Measurements from ENCODE around the gene NEO1.
A peak's percentile ranks its signal among the peaks of the same experiment; 100 is the strongest.
"Not testable (repeated sequence)": the region's sequence is repeated elsewhere in the genome, so short reads cannot be mapped to it uniquely, and the experiment has no call there.

NEO1 gene

DNA sequence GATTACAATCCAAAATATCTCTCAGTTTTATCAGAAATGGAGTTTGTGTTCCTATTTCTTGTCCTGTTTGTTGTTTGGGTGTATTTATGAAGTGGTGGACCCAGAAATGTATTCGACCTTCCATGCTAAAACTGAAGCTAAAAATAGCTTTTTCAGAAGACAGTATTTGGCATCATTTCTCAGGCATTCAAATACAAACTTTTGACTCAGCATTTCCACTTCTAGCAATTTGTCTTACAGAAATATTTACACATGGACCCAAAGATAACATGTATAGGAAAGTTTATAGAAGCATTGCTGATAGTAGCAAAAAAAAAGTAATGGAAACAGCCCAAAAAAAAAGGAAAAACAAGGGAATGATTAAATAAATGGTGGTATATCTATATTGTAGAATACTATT, 160.2 kb downstream of the NEO1 start:
- no peak for DNase-seq

DNA sequence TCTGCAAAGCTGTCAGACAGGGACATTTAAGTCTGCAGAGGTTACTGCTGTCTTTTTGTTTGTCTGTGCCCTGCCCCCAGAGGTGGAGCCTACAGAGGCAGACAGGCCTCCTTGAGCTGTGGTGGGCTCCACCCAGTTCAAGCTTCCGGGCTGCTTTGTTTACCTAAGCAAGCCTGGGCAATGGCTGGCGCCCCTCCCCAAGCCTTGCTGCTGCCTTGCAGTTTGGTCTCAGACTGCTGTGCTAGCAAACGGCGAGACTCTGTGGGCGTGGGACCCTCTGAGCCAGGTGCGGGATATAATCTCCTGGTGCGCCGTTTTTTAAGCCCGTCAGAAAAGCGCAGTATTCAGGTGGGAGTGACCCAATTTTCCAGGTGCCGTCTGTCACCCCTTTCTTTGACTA, 169.2 kb downstream of the NEO1 start:
- DNase-seq = not testable (repeated sequence)

DNA sequence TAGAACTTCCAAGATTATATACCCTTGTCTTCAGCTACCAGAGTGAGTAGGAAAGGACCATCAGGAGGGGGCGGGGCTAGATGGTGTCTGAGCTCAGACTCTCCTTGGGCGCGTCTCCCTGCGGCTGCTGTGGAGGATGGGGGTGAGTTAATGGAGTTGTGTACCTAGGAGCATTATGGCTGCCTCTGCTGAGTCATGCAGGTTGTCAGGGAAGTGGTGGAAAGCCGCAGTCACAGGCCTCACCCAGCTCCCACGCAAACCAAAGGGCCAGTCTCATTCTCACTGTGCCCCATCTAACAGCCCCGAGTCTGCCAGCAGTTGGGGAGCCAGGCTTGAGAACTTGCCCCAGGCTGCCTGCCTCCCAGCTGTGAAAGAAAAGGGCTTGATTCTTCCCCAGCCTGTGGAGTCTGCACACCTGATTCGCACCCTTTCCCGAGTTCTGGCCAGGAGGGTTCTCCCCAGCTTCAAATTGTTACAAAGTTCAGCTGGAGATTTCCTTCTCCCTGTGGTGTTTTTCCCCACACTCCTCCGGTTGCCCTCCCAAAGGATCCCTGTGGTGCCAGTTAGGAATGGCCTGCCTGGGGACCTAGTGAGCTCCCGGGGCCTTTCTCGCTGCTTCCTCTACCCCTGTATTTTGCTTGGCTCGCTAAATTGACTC, 173.2 kb downstream of the NEO1 start:
- no peak for DNase-seq

DNA sequence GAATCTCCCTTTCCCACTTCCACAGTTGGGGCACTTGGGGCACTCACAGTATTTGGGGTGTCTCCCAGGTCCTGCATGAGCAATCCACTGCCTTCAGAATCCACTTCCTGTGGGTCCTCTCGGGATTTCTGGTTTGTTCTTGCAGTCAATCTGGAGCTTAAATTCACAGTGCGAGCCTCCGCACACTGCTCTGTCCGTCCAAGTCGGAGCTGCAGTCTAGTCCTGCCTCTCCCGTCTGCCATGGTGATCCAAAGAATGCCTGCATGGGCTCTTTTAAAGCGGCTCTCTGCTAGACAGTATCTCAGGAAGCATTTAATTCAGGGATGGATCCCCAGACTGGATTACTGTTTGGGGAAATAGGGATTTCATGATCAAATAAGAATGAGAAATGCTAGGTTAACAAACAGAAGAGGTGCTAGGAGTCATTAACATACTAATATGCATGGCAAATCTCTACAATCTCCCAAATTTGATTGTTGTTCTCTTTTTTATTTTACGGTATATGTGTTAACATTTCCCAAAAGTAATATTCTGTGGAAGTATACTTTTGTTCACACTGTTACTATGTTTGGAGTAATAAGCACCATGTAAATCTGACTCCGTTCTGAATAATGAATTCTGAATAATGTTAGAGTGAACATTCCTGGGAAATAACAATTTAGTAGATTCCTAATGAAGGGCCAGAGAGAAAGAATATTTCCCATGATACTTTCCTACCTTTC, 174.0 kb downstream of the NEO1 start:
- no peak for DNase-seq

DNA sequence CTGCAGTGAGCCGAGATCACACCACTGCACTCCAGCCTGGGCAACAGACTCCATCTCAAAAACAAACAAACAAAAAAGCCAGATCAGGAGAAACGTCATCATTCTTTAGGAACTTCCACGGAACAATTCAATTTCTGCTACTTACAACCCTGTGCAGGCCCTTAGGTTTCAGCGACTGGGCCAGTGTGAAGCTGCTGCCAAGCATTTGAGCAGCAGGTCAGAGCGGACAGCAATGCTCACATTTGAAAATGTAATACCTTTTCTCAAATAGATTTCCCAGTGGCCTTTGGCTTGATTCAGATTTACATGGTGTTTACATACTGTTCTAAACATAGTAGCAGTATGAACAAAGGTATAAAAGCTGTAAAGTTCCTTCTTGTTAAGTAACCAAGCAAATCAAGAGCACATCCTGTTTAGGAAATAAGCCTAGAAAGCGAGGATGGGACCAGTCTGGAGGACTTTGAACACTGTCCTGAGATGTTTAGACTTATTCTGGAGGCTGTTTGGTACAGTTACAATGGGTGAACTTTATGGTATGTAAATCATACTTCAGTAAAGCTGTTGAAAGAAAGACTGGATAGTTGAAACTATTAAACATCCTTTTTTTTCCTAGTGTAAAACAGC, 175.3 kb downstream of the NEO1 start:
- no peak for DNase-seq

DNA sequence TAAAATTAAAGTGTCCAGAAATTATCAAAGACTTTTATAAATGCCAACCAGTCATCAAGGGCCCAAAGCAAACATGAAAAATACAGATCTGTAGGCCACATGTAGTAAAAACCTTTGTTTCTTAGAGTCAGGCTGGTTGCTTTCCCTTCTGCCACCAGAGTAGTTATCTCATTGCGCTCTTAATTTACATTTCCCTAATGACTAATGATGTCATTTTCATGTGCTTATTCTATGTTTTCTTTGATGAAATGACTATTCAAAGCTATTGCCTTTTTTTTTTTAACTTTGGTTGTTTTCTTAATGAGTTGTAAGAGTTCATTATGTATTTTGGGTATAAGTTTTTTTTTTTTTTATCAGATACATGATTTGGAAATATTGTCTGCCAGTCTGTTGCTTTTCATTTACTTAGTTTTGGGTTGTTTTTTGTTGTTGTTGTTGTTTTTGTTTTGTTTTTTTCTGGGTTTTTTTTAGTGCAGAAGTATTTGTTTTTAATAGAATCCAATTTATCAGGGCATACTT, 175.9 kb downstream of the NEO1 start:
- no peak for DNase-seq

DNA sequence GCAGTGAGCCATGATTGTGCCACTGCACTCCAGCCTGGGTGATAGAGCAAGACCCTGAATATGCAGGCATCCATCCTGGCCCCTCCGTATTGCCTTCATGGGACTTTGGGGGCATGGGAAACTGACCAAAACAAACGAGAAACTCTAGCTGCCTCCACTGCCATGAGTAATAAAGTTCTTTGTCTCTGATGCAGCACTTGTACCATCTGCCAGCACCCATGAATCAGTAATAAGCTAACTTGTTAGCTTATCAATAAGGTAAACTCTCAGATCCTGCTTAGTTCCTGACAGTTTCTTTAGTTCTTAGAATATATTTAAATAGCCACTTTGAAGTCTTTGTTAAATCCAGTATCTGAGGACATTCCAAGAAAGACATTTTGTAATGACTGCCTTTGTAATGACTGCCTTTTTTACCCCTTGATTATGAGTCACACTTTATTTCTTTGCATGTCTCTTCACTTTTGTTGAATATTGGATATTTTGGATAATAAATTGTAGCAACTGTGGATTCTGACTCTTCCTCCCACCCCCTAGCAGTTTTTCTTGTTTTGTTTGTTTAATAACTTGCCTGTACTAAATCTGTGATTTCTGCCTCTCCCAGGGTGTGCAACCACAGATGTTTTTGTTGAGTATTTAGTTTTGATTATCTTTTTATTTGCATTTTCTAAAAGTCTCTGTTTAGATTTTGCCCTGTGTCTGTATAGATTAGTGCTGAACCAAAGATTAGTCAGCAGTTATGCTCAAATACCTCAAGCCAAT, 179.6 kb downstream of the NEO1 start:
- no peak for DNase-seq

DNA sequence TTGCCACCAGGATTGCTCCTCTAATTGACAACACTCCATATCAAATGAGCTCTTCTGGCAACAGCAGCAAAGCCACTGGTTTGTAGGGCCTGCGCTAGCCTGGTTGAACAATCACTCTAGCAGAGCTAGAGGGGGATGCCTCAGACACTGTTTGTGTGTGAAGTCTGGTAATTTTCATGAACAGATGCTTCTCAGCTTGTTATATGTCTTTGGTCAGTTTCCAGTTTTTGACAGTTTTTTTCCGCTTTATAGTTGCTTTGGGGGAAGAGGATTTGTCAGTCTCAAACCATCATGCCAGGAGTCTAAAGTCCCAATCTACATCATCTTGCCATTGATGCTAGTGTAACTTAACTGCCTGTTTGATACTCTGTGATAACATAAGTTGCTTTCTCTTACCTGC, 180.5 kb downstream of the NEO1 start:
- no peak for DNase-seq

DNA sequence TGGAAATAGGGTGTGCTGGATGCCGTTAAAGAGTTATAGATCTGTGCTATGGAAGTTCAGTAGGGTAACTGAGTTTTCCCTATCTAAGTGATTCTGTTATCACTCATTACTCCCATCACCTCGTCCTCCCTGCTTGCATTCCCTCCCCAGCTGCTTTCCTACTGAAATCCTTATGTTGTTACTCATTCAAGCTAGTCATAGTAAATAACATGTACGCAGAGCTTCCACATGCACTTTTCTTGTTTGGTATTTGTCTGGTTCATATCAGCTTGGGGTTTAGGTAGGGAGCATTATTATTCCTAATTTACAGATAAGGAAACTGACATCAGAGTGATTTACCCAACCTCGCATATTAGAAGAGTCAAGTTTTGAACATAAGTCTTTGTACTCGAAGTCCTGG, 181.4 kb downstream of the NEO1 start:
- DNase-seq = no peak

DNA sequence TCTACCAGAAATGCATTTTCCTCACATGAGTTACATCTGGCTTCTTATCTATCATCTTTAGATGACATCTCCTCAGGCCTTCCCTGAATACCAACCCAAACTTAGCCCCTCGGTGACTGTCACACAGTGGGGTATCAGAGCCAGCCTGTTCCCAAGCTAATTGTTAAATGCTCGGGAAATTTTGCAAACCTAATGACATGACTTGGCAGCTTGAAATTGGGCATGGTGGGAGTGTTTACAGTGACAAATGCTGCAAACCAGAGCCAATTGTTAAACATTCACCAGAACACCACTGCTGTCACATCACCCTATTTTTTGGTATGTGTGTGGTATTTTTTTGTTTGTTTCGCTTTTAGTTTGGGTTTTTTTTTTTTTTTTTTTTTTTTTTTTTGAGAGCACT, 185.6 kb downstream of the NEO1 start:
- no peak for DNase-seq

DNA sequence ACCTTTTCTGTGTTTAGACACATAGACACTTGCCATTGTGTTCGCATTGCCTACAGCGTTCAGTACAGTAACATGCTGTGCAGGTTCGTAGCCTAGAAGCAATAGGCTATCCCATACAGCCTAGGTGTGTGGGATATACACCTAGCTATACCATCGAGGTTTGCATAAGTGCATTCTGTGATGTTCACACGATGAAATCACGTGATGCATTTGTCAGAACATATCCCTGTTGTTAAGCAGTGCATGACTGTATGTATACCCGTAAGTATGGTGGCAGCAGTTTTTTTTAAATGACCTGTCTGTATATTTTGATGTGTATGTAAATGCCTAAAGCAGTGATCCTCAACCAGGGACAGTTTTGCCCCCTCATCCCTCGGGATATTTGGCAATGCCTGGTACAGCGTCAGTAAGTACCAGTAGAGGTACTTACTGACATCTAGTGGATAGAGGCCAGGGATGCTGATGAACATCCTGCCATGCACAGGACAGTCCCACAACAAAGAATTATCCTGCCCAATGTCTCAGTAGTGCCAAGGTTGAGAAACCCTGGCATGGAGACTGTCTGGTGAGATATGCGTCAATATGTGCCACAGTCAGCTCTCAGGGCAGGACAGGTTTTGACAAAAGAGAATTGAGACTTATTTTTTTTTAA, 187.4 kb downstream of the NEO1 start:
- DNase-seq = no peak

DNA sequence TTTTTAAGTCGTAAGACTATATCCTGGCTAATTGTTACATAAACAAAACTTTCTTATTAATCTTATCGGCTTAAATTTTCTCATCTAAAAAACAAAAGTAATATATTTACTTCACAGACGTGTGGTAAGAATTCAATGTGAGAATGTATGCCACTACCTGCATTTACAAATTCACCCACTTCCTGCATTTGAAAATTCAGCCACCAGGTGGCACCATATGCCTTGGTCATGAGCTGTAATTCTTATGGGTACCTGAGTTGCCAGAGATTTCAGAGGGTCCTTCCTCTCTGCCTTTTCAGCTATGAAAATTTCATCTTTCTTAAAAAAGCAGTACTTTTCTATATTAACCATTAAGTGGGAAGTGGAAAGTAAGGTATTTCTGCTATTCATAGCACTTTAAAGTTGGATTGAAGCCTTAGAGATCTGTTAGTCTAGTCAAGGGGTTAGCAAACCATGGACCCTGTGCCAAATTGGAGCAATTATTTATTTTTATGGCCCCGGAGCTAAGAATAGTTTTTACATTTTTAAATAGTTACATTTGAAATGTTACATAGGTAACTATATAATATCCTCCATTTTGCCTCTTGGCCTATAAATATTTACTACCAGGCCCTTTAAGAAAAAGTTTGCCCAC, 188.7 kb downstream of the NEO1 start:
- DNase-seq = peak in 1 of 2 donors; percentile 4

DNA sequence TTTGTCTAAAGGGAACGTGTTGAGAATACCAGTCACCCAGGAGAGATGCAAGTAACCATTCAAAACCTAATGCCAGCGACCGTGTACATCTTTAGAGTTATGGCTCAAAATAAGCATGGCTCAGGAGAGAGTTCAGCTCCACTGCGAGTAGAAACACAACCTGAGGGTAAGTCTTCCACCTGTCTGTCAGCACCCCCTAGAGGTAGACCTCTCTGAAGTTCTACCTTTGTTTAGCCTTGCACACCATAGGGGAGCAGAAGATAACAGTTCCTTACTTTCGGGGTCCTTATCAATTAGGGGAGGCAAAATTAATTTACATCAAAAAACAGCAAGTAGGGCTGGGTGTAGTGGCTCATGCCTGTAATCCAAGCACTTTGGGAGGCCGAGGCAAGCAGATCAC, 192.1 kb downstream of the NEO1 start:
- no peak for DNase-seq

DNA sequence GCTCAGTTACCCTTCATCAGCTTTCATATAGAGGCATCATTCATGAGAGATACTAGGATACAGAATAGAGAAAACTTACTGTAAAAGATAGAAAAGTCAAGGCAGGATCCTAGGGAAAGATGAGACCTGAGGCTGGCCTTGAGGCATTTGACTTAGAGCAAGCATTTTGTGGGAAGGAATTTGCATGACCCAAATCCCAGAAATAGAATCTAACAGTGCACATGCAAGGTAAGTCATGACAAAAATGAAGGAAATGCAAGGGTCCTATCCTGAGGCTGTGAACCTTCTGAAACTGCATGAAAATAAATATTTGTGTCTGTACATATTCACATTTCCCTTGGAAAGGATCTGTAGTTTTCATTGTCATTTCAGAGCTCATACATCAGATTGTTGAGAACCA, 194.2 kb downstream of the NEO1 start:
- DNase-seq = no peak

DNA sequence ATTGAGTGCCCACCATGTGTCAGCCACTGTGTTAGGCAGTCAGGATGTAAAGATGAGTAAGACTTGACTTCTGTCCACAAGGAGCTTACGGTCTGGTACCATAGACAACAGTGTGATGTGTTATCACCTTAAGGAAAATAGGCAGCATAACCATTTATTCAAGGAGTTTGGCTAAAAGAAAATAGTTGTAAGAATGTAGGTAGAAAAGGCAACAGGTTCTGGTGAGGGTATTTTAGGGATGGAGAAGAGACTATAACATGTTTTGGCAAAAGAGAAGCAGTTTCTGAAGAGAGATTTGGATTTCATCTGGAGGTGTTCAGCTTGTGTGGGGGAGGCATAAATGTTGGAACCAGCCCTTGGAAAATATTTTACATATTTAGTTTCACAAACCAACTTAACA, 194.6 kb downstream of the NEO1 start:
- no peak for DNase-seq

DNA sequence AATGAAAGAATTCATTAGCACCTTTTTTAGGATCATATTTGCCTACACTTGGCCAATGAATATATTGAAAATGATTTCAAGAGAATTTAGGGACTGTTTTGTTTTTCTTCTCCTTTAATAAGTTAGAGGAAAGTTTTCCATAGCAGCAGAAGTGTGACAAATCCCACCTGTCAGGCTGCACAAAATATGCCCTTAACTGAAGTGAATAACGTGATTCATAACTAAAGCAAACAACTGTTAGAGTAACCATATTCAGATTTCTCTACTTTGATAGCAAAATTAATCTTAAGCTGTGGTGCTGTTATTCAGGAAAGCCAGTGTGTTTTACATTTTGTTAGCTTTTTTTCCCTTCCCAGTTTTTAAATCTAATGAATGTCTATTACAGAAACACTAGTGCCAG, 195.1 kb downstream of the NEO1 start:
- DNase-seq = no peak

DNA sequence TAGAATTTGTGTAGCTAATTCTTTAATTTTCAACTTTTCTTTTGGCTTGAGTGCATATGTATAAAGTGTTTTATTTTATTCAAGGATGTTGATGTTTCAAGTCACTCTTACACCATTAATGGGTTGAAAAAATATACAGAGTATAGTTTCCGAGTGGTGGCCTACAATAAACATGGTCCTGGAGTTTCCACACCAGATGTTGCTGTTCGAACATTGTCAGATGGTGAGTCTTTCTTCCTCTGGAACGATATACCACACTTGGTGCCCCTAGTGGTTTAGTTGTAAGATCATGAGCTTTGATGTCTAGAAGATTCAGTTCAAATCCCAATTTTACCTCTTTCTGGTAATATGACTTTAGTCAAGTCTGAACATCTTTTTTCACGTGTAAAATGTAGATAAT, 197.2 kb downstream of the NEO1 start:
- DNase-seq = no peak

DNA sequence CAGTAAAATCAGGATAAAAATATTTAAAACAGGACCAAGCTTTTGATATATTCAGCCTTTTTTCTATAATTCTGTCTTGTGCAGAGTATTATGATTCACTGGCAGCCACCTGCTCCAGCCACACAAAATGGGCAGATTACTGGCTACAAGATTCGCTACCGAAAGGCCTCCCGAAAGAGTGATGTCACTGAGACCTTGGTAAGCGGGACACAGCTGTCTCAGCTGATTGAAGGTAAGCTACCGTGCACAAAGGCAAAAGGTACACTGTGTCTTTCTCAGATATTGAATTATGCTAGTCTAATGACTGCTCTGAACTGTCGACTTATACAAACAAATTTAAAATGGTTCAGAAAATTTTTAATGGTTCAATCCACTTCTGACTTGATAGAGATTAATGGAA, 202.3 kb downstream of the NEO1 start:
- DNase-seq = no peak

DNA sequence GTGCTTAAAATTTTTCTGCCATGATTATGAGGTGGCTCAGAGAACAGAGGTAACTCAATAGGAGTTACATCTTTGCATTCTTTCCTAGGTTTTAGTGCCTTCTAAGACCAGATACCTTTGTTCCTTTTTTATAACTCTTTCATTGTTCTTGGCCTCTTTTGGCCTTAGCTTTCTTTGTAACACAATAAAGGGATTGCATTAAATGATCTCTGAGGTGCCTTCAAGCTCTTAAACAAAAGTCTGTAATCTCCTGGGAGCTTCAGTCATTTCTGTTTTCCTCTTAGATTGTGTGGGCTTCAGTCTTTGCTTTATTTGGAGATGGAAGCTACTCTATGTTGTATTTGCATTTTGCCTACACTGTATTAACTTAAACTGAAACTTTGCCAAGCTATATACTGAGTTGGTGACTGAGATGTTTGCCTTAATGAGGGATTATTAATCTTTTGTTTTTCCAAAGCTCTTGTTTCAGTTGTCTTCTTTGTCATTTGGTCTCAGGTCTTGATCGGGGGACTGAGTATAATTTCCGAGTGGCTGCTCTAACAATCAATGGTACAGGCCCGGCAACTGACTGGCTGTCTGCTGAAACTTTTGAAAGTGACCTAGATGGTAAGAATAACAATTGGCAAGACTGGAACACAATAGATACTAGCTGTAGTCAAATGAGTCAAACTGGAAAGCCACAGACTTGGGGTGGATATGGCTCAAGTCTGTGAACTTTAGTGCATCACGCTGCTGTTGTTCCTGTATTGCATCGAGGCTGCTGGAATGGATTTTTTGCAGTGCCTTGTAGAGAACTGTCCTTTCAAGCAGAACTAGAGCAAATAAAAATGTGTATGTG, 206.2 kb downstream of the NEO1 start:
- no peak for DNase-seq

DNA sequence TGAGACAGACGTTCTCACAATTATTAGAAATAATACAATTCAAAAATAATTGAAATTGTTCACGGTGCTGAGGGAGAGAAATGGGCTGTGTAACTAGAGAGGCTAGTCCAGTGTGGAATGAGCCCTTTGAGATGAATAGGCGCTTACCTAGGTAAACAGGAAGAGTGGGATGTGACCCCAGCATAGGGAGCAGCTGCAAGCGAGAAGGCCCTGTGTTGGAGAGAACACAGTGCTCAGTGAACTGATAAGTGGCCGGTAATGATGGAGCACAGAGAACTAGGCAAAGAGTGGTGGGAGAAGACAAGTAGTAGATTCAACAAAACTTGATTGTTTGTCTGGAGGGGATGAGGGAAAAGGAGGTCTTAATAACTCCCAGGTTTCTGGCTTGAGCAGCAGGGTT, 212.6 kb downstream of the NEO1 start:
- no peak for DNase-seq

DNA sequence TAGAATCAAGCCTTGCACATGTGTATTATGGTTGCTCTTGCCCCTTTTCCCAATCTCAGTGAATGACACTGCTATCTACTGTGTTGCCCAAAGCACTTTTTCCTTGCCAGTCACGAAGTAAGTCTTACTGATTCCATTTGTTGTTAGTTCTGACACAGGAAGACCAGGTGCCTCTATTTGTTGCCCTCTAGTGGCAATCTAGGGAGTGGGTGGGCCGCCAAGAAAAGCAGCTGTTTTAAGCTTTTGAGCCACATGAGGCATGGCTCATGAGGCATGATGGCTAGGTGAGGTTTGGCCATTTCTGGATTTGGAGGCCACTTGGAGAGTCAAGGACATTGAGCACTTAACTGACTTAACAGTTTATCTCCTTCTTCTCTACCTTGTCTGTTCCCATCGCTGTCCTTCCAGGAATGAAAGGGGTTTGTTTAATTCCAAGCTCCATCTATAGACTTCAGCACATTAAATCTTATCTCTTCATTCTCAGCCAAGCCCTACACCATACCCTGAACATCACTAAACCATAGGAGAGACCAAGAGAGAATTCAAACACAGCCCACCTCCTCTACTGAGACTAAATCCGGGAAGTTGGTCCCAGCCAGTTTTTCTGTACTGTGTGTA, 213.4 kb downstream of the NEO1 start:
- peak in 1 of 2 donors; percentile 38 for DNase-seq

All from bone marrow (tissue), 2 donors.